Measurements from ENCODE around the gene RNF212B.

The RNF212B gene

DNA sequence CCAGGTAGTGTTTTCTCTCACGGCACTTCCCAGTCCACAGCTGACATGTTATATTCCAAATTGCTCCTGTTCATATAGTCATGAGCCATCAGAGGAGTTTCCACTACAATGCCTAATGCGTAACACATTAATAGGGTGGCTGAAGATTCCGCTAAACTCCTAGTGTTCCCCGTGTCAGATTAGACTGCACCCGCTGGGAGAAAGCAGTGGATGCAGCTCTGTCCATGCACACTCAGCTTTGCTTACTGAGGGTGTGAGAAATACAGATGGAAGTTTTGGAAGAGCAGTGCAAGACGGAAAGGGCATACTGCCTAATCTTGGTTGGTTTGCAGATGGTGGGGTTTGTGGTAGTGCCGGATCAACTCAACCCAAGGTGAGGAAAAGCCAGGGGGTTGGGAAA lies 59.4 kb downstream of the RNF212B start:
- DNase-seq, result no peak

DNA sequence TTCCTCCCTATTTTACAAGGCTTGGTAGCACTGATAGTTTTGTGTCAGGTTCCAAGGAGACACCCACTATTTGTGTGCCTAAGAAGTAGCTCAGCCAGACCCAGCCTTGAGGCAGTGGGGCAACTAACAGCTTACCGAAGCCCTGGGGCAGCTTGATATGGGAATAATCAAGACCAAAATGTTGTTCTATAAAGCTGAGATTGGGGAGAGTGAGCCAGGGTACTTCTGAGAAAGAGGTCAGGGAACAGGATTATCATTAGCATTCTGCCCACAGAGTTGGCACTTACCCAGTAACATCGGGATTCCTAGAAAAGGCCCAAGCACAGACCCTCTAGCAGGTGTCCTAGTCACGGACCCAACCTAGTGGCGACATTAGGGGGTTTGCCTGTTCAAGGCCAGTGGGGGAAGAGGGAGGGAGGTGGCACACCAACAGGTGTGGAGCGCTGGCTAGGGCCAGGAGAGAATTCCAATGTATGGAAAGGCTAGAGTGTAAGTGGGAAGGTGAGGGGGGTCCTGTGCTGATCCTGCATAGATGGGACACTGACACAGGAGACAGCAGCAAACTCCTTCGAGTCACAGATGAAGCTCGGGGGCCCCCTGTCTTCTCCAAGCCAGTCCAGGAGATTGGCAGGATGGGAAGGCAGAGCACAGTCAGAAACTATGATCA lies 60.0 kb downstream of the RNF212B start:
- no peak for DNase-seq

DNA sequence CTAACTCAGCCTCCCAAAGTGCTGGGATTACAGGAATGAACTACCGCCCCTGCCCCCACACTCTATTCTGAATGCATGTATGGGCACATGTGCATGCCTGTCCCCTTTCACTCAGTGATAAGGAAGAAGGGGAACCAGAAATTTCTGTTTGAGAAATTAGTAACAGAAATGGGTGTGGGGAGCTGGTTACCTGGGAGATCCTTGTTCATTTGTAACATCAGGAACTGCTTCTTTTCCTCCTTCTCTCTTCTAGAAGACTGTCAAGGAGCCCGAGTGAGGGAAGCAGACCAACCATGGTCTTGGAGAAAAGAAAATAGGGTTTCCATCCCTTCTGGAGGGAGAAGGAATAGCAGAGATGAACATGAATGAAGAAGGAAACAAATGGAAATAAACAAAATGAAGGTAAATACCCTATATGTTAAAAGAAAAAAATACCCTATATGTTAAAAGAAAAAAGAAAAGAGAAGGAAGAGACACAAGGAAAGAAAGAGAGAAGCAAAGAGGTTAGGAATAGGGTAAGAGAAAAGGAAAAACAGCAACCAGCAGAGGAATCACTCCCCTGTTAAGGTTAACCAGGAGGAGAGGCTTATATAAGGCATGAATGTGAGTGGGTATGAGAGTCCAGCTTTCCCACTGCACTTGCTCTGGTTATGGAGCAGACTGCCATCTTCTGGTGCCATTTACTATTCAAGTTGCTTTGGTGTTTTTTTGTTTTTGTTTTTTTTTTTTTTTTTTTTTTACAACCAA lies 61.6 kb downstream of the RNF212B start:
- DNase-seq, result peak; percentile 38 to 72 (median 63)

DNA sequence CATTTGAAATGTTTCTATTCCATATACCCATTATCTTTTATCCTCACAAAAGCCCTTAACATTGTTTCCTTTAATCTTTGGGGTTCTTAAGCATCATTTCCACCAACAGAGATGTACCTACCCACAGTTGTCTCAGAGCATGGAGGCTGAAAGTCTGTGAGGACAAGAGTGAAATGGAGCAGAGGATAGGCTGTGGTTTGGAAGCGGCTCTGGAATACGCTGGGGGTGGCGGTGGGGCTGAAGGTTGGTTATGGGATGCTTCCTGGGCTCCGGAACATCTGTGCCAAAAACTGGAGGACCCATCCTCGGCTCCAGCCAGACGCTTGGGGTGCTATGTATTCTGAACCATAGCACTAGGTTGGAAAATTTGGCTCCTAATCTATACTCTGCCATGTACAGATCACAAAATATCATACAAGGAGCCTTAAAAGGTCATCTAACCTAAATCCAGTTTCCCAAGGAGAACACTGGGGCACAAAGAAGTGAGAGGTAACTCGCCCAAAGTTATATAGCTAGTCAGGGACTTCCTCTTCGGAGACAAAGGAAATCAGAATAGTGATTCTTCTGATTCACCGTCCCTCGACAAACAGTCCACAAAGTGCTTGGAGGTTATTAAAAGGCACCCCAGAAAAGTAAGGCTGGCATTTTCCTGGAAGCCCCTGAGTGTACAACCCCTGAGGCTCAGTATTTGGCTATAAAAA lies 62.4 kb downstream of the RNF212B start:
- peak; percentile 22 to 59 (median 39) for DNase-seq

DNA sequence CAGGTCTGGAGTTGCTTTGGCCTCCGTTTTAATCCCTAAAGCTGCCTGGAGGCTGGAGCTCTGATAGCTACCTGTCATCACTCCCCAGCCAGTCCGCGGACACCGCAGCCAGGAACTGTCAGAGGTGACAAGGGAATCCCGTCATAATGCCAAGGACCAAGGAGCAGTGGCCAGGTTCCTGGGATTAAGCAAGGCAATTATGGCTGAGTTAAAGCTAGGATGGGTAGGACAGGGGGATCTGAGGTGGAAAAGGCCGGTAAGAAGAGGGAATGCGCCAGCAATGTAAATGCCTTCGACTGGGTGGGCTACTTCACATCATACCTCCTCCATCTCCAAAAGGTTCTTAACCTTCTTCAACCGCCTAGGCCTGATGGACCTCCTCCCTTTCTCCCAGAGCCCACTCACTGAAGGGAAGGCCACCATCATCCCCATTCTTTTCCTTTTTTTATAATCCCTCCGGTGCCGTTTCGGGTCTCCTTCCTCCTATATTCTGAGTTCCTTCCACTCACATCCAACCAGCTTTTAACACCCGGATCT lies 63.0 kb downstream of the RNF212B start:
- DNase-seq, result peak; percentile 39 to 57 (median 47)

DNA sequence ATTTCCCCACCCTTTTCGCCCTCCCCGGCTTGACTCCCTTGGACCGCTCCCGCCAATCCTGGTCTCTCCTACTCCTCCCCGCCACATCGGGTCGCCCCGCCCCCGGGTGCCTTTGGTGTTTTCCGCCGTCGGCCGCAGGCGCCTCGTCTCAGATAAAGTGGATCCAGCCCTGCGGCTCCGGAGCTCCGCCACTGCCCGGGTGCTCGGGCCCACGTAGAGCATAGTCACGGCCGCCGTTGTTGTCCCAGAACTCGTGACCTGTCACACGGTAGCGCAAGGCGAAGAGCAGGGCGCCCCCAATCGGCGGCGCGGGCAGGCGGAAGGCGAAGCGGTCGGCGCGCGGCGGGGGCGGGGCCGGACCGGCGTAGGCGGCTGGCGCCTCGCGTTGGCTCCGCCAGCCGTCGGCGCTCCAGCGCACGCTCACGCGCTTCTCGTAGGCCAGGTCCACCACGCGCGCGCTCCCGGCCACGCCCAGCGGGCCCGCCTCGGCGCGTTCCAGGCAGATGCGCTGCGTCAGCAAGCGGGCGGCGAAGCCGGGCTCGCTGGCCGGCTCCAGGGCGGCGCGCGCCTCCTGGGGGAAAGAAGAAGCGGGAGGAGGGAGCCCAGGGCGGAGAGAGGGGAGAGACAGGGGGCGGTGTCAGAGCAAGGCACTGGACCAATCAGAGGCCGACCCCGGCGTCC lies 63.7 kb downstream of the RNF212B start:
- DNase-seq, result peak; percentile 99 to 100 (median 100)

DNA sequence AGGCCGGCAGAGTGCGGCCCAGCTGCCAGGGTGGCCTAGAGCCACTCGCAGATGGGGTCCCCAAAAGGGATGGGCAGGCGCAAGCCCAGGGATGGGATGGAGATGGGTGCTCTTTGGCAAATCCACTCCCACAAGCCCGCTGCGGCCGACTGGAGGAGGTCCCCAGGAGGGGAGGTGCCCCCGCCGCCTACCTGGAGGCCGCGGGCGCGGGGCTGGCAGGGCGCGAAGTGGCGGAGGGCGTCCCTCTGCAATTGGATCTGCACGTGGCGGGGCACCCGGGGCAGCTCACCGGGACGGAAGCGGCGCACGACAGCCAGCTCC lies 64.2 kb downstream of the RNF212B start:
- DNase-seq, result no peak

DNA sequence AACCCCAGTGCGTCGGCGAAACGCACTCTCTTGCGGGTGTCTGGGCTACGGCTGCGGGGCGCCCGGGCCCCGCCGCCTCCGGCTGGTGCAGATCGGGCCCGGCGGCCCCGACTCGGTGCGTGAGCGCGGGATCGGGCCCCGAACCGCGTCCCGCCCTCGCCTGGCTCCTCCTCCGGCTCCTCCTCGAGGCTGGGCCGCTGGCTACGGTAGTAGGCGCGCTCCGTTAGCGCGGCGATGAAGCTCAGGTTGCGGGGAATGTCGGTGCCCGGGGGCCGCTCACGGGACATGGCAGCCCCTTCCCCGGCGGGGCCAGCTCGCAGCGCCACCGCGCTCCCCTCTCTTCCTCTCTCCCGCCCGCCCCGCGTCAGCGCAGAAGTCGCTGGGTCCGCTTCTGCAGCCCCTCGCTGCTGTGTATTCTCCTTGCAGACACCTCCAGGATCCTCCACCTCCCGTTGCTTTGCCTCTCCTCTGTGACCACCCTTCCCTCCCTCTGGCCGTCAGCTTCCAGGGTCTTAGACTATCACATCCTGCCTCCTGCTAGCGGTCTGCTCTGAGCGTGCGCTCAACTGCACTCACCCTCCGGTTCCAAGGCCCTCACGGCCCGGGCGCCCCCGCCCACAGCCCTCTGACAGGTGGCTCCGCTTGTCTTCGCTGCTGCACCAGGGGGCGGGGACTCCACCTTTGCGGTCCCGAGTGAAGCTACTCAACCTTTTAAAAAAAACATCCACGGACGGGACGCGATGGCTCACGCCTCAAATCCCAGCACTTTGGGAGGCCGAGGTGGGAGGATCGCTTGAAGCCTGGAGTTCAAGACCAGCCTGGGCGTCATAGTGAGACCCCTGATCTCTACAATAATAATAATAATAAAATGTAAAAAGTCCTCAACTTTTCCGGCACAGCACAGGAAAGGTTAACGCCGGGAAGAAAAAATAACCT lies 64.8 kb downstream of the RNF212B start, which contains the start of gene PPP1R3E:
TSS of gene PPP1R3E (minus strand) at position 570 of the 936 bp plus-strand sequence. CDS start at position 287, 283 bp downstream.
- peak; percentile 57 to 85 (median 74) for DNase-seq

DNA sequence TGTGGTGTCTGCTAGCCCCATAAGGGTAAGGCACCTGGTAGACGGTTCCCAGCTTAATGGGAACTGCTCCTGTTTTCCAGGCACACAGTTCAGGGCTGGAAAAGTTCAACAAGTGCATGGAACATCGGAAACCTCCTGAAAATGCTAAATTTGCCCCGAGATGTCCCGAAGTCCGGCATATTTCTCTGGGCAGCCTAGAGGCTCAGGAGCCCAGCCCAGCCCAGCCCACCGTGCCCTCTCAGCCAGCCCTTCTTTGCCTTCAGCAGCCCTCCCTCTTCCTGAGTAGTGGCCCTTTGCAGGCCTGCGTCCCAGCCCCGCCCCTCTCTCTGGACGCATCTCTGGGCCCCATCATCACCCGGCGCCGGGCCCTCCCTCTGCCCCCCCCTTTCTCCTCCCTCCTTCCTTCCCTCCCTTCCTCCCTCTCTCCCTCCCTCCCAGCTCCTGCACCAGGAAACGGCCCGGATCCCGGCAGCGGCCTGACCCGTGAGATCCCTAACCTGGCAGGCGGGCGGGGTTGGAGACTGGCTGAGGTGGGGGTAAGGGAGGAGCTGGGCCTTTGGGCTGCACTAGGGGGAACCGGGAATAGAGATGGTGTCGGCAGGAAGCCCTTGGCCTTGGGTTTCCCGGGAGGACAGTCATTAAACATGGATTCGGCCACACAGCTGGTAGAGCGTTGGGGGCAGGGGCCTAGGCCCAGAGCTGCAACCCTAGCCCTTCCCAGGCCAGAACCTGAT lies 68.8 kb downstream of the RNF212B start, which contains the start of gene BCL2L2:
TSS of gene BCL2L2 (plus strand) at position 422 of the 734 bp plus-strand sequence. CDS start 935 bp downstream, outside the sequence.
- DNase-seq, result peak; percentile 81 to 92 (median 86)

DNA sequence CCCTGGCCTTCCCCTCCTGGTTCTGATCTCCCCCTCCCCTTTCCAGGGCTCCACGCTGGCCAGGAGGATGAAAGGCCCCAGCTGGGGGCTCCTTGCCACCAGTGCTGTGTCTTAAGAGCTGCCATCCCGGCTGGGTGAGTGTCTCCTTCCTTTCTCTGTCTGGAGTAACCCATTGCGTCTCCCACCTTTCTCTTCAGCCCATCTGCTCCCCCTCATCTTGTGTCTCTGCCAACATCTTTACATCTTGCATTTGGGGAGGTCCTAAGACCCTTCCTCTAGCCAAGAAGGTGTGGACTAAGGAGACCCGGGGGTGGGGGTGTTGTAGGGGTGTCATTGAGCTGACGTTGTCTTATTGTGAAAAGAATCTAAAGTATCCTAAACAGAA lies 69.4 kb downstream of the RNF212B start:
- no peak for DNase-seq

DNA sequence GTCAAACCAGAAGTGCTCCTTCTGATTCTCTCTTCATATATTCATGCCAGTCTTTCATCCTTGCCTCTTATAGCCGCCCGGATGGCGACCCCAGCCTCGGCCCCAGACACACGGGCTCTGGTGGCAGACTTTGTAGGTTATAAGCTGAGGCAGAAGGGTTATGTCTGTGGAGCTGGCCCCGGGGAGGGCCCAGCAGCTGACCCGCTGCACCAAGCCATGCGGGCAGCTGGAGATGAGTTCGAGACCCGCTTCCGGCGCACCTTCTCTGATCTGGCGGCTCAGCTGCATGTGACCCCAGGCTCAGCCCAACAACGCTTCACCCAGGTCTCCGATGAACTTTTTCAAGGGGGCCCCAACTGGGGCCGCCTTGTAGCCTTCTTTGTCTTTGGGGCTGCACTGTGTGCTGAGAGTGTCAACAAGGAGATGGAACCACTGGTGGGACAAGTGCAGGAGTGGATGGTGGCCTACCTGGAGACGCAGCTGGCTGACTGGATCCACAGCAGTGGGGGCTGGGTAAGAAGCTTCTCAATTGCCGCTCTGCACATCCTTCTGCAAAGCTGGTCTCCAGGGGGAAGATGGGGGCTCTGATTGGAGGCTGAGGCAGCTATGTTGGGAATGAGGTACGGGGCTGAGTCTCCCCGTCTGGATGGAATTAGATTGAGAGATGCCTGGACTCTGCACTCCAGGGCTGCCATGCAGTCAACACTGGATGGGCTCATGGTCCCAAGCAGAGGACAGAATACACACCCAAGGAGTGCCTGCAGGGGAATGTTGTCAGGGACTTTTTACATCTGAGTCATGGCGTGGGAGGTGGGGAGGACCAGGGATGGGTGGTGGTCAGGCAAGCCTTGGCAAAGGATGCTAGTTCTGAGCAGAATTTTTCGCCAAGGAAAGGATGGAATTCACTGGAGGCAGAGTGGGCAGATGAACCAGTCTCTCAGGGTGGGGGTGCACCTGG lies 70.2 kb downstream of the RNF212B start:
- DNase-seq, result peak in 1 of 4 experiments; percentile 9

DNA sequence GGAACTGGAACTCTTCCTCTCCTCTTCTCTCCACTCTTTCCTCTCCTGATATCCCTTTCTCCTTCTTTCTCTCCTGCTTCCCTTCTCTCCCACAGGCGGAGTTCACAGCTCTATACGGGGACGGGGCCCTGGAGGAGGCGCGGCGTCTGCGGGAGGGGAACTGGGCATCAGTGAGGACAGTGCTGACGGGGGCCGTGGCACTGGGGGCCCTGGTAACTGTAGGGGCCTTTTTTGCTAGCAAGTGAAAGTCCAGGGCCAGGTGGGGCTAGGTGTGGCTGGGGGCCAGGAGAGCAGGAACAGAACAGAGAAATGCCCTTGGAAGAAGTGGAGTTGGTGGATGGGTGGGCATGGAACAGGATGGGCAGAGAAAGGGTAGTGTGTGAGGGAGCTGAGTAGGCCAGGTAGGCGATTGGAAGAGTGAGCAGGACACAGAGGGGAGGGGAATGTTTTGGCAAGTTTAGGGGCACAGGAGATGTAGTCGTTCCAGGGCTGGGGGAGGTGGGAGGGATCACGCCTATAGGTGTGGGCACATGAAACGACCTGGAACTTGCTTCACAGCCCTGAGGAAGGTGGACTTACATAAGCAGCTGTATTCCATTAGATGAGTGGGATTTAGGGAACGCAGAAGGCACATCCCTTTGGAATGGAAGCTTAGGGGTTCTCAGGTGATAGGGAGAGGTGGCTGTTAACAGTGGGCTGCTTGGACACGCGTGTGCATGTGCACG lies 71.1 kb downstream of the RNF212B start:
- DNase-seq, result no peak

DNA sequence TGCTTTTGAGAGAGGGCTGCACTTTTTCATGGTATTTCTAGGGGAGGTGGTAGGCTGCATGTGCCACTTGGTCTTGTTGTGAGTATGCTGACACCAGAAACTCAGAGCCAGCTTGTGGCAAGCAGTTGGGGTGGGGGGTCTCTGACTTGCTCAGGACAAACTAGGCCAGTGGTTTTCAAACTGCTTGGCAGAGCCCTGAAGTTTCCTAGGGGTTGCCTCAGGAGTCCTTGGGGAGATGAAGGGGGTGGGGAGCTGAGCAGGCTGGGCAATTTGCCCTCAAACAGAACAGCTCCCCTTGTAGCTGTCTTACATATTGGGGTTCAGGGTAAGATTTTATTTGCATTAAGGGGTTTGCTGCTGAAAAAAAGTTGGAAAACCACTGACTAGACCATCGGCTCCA lies 72.8 kb downstream of the RNF212B start:
- DNase-seq, result no peak

DNA sequence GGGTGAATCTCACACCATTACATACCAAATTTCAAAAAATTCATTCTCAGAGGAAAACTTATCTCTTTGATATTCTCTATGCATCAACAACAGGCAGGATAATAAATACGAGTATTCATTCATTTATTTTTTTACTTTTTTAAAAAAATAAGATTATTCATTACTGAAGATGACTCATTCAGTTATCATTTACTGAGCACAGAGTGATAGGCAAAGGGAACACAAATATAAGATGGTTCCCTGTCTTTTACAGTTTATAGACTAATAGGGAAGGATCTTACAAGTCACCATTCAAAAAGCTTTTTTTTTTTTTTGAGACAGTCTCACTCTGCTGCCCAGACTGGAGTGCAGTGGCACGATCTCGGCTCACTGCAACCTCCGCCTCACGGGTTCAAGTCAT lies 78.6 kb downstream of the RNF212B start:
- no peak for DNase-seq

DNA sequence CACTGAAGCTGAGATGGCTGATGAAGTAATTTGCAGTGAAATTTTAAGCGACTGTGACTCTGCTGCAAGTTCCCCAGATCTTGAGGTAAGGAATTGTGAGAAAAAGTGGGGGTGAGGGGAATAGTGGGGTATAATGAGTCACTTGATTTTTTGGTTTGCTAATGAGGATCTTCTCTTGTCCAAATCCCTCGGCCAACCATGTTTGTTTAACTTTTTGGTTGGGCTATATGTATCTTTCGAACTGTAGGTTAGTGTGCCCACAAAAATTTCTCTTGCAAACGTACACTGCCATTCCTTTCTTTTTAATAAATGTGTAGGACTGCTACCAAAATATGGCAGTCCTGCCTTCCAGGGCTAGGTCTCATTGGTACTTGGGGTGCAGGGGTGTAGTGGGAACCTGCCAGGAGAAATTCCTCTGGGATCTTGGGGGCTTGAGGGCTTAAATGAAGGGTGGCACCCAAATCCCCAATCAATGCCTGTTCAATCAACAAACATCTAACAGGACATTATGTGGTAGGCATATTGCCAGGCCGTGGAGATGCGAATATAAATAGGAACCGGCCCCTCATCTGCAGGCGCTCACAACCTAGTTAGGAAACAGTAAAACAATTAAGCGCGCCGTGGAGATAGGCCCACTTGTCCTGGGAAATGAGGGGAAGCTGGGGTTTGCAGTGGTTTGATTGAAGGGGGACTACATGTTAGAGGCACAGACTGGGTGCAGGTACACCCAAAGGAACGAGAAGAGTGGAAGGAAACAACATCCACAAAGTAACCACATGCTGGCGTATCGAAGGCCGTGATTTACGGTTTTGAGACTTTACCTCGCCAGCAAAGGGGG lies 82.2 kb downstream of the RNF212B start:
- DNase-seq, result no peak

DNA sequence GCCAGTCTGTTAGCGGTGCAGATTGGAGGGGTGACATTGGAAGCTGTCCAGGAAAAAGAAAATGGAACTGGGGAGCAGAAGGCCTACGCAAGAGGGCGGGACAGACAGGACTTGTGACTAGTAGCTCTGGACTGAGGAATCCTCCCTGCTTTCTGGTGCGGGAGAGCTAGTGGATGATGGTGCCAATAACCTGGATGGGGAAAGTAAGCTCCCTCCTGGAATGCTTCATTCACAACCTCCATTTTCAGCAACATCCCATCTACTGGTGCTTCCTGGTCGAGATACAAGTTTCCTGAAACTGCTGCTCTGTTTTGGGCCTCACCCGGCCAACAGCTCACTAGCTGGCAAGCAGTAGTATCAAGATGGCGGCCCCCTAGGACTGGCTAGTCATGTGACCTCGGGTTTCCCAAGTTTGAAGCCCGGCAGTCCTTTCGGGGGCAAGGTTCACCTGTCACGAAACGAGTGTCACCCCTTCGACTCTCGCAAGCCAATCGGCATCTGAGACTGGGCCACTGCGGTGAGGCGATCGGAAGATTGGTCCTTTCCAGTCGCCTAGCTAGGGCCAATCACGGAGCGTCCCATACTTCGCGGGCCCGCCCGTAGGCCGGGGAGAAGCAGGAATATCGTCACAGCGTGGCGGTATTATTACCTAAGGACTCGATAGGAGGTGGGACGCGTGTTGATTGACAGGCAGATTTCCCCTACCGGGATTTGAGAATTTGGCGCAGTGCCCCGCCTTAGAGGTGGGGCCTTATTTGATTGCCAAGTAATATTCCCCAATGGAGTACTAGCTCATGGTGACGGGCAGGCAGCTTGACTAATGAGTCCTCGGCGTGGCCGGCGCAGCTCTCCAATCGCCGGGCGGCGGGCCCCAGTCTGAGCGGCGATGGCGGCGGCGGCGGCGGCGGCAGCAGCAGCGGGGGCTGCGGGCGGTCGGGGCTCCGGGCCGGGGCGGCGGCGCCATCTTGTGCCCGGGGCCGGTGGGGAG lies 83.1 kb downstream of the RNF212B start, which contains the start of gene PABPN1:
TSS of gene PABPN1 (plus strand) at position 874 of the 988 bp plus-strand sequence. CDS start at position 887, 13 bp downstream.
- peak; percentile 99 to 100 (median 100) for DNase-seq
